SK-N-DZ (cell line): ENCODE data around the gene GPATCH4.
A peak's percentile ranks its signal among the peaks of the same experiment; 100 is the strongest.
"Not testable (repeated sequence)": the region's sequence is repeated elsewhere in the genome, so short reads cannot be mapped to it uniquely, and the experiment has no call there.

Experiments
- DNase-seq: peaks from one replicate; pipeline ENCODE4 v3.0.0-alpha.2; 2015; ENCODE audit warnings: low spot score

GPATCH4 gene

GRCh38 chr1:156598125-156598524 lies 3.2 kb downstream of the GPATCH4 start:
- no peak for DNase-seq

GRCh38 chr1:156596426-156596825 lies 4.9 kb downstream of the GPATCH4 start:
- no peak for DNase-seq

DNA sequence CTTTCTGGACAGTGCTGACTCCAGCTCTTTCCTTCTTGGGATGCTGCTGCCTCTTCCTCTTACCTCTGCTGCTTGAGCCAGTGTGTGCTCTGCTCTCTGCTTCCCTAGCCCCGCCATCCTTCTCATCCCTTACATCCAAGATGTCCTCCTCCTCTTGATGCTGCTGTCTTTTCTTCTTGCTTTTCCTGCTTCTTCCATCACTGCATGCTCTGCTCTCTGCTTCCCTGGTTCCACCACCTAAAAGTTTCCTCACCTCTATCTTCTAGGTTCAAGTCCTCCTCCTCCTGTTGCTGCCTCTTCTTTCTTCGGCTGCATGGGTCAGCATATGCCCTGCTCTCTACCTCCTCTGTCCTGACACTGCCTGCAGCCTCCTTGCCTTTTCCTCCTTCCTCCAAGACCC lies 6.3 kb downstream of the GPATCH4 start:
- DNase-seq, result no peak

GRCh38 chr1:156594190-156594589 lies 7.1 kb downstream of the GPATCH4 start:
- DNase-seq, result no peak

GRCh38 chr1:156593661-156593989 lies 7.7 kb downstream of the GPATCH4 start:
- no peak for DNase-seq

DNA sequence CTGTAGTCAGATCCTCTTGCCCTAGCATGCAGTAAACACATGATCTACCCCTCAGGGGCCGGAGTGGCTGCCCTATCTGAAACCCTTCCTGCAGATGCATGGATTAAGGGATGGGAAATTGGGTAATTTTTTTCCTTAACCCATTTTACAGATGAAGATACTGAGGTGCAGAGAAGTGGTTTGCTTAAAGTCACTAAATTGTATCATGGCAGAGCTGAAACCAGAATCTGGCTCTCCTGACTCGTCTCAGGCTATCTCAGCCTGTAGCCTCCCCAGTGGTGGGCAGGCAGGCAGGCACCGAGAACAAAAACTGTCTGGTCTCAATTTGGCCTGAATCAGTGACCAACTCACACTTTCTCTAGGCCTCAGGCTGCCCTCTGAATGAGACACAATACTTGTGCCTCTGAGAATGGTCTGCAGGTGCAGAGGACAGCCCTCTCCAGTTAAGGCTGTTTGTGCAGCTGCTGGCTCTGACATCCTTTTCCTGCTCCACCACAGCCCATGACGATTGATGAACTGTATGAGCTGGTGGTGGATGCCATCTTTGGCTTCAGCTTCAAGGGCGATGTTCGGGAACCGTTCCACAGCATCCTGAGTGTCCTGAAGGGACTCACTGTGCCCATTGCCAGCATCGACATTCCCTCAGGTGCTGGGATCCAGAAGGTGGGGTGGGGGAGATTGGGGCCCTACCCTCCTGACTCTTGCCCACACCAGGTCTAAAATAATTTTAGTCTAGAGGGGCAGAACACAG lies 8.2 kb downstream of the GPATCH4 start:
- DNase-seq, result no peak

DNA sequence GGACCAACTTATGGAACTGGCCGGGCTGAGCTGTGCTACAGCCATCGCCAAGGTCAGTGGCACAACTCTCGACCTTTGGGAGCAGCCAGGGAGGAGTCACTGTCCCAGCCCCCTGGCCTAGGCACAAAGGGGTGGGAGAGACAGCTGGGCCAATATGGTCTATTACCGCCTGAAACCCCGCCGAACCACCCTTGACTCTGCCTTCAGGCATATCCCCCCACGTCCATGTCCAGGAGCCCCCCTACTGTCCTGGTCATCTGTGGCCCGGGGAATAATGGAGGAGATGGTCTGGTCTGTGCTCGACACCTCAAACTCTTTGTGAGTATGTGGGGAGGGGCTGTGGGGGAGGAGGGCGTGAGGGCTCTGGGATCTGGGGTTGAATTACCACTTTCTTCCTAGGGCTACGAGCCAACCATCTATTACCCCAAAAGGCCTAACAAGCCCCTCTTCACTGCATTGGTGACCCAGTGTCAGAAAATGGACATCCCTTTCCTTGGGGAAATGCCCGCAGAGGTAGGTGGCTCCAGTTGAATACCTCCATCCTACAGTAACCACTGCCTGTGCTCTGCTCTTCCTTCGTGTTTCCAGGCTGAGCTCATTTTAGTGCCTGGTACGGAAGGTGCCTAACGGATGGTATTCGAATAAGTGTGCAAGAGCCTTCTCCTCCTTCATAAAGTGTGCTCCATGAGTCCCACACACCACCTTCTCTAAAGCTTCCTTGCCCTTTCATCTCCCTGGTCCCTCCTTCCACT lies 8.9 kb downstream of the GPATCH4 start:
- DNase-seq, result no peak

DNA sequence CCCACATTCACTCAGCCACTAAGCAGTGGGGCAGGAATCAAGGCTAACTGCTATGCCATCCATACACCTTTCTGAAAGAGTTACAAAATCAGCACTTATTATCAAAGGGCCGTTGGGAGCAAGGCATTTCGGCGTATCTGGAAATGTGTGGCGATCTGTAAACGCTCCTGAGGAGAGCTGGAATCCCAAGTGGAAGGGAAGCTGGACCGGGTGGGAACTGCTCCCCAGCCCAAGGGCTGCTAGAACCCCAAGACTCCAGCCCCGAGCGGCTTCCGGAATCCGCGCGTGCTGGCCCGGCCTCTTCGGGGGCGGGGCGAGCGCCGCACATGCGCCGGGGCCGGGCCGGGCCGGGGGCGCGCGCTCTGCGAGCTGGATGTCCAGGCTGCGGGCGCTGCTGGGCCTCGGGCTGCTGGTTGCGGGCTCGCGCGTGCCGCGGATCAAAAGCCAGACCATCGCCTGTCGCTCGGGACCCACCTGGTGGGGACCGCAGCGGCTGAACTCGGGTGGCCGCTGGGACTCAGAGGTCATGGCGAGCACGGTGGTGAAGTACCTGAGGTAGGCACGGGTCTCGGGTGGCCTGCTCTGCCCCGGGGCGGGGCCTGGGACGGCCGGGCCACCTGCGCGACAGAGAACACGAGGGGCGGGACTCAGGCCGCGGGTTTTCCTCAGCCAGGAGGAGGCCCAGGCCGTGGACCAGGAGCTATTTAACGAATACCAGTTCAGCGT lies 9.7 kb downstream of the GPATCH4 start, which contains the start of gene NAXE:
TSS of gene NAXE (plus strand) at position 345 of the 726 bp plus-strand sequence. CDS start at position 374, 29 bp downstream.
- peak; percentile 70 for DNase-seq

DNA sequence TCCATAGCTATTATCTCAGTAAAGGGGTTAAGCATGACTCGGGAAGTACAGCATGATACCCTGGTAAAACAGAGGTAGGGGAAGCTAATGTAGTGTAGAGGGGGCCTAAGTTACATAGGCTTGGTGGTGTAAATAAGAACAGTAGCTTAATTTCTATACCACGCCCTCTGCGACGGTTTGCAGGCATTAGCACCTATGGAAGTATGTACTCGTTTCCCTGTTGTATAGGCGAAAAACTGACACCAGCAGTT lies 10.2 kb downstream of the GPATCH4 start:
- DNase-seq, result no peak

- no peak for DNase-seq
Measured at GRCh38 chr1:156590326-156591180, 10.7 kb downstream of the GPATCH4 start.

- DNase-seq, result no peak
Measured at GRCh38 chr1:156589546-156589945, 11.7 kb downstream of the GPATCH4 start.

DNA sequence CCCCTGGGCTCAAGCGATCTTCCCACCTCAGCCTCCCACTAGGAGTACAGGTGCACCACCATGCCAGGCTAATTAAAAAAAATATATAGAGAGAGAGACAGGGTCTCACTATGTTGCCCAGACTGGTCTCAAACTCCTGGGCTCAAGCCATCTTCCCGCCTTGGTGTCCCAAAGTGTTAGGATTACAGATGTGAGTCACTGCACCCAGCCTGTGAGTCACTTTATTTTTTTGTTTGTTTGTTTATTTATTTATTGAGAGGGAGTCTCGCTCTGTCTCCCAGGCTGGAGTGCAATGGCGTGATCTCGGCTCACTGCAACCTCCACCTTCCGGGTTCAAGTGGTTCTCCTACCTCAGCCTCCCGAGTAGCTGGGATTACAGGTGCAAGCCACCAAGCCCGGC lies 13.4 kb downstream of the GPATCH4 start:
- DNase-seq, result not testable (repeated sequence)

GRCh38 chr1:156586892-156587477 lies 14.3 kb downstream of the GPATCH4 start:
- no peak for DNase-seq

GRCh38 chr1:156586323-156586722 lies 15.0 kb downstream of the GPATCH4 start:
- DNase-seq, result no peak

- DNase-seq, result no peak
Measured at GRCh38 chr1:156584813-156585212, 16.5 kb downstream of the GPATCH4 start.

GRCh38 chr1:156583821-156584622 lies 17.3 kb downstream of the GPATCH4 start:
- peak; percentile 86 for DNase-seq

- DNase-seq, result no peak
Measured at GRCh38 chr1:156582388-156583017, 18.8 kb downstream of the GPATCH4 start.

GRCh38 chr1:156581661-156582387 lies 19.5 kb downstream of the GPATCH4 start:
- no peak for DNase-seq

DNA sequence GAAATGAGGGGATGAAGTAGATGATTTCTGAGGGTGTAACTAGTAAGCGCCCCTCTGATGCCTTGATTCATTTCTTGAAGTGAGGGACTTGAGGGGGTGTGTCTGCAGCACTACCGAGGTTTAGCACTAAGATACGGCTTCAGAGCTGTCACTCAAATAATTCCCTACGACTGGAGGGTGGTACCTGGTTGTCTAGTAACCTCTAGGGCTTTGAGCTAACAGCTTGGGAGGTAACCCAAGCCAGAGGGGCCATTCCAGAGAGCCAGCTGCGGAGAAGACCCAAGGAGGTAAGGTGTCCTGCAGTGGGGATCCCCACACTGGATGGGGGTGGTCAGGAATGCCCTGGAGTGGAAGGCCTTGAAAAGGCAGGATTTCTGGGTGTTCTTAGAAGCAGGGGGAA lies 21.8 kb downstream of the GPATCH4 start, which contains the start of gene TTC24:
TSS of gene TTC24 (plus strand) at position 252 of the 400 bp plus-strand sequence. CDS start 1,642 bp downstream, outside the sequence.
- DNase-seq, result no peak
